Smooth muscle cell of the pulmonary artery (primary cell): ENCODE results near the gene SVIP. TPM values are rescaled to one million over a fixed set of nuclear protein-coding genes. Genes with fewer than 3 reads are reported as not detected.

Experiments used
- total RNA-seq: library from RNA; depleted of rRNA; stranded (reverse); fragments of >200 nt; gene quantifications from 2 replicates; pipeline ENCODE4 v1.2.3, GENCODE V29; 2014

SVIP gene, protein sequence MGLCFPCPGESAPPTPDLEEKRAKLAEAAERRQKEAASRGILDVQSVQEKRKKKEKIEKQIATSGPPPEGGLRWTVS
- 2.0 and 2.8 TPM in 2 replicates for total RNA-seq

GRCh38 chr11:22829231-22830081 lies at the start of gene SVIP:
Gene SVIP, minus strand, starts transcription at chr11:22829801. Its CDS starts 53 bp downstream, at chr11:22829748.

DNA sequence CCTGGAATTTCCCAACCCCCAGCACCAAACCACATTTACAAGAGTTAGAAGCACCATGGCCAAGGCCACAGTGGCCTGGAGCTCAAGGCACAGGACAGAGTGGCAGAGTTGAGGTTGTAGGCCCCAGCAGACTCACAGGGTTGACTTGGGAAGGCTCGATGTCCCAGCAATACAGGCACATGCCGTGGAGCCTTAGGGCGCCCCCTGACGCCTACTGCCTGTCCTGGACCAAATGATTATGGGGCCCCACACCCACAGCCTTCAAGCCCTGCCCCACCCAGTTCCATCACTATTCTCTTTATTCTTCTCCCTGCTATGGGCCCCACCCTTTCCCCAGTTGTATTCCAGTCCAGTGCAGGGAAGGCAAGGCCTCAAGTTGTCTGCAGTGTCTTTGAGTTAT lies 30.6 kb upstream of the SVIP start, which contains the start of gene CCDC179:
Gene CCDC179, minus strand, starts transcription at position 234 of the 400 bp plus-strand sequence. Its CDS starts 53 bp downstream, at position 181.

Other genes starting within 250 kb of the SVIP start
- gene FANCF, start 204.0 kb downstream of the SVIP start, total RNA-seq: 8.7 and 9.5 TPM in 2 replicates
- gene GAS2, start 163.2 kb downstream of the SVIP start, total RNA-seq: 0.43 and 1.2 TPM in 2 replicates
- not detected in 2 replicates for gene CCDC179, start 30.7 kb upstream of the SVIP start, total RNA-seq